ENCODE data around the gene TRAPPC10. TPM values are rescaled to one million over a fixed set of nuclear protein-coding genes. Genes with fewer than 3 reads are reported as not detected.

The TRAPPC10 gene
- total RNA-seq, 1 donor from 2014 or later, result 44.4 TPM

DNA sequence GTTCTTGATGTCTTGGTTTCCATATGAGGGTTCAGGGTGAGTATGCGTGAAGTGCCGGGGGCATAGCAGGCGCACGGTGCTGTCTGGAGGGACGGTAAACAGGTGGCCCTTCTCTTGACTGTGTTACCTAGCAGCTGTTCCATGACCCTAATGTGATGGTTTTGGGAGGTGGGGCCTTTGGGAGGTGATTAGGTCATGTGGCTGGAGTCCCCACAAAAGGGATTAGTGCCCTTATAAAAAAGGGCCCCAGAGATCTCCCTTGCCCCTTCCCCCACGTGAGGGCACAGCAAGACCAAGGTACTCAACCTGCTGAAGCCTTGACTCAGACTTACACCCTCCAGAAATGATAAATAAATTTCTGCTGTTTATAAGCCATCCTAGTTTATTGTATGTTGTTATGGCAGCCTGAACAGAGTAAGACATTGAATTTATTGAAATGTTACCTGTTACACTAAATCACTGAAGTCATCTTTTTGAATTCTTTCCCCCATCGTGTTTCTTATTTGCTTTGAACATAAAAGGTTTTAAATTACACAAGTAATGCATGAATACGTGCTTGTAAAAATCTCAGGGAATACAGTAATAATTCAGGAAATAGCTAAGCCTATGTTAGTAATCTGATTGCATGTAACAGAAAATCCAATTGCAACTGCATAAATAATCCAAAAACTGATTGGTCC is 15.6 kb downstream of the TRAPPC10 start:
- no peak for DNase-seq (ENCODE audit: low spot score)

GRCh38 chr21:44028287-44028659 is 16.2 kb downstream of the TRAPPC10 start:
- DNase-seq (ENCODE audit: low spot score), result no peak

GRCh38 chr21:44029460-44030087 is 17.5 kb downstream of the TRAPPC10 start:
- DNase-seq (ENCODE audit: low spot score), result peak; percentile 26

GRCh38 chr21:44035244-44035643 is 23.1 kb downstream of the TRAPPC10 start:
- no peak for DNase-seq (ENCODE audit: low spot score)

DNA sequence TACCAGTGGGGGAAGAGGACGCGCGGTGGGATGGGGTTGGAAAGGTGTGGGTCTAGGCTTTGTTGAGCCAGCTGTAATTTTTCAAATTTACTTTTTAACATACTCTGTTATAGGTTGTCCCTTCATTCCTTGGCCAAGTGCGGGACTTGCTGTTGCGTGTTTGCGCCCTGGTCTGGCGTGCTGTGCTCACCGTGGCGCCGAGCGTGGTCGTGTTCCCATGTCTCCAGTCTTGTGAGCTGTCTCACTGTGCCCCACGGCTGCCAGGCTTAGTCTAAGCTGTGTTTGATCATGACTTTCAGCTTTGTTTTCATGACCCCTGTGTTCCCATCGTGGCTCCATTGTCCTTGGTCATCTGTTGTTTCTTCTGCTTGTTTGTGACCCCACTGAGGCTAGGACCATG is 26.0 kb downstream of the TRAPPC10 start:
- peak; percentile 69 for DNase-seq (ENCODE audit: low spot score)

- no peak for DNase-seq (ENCODE audit: low spot score)
These were observed 27.7 kb downstream of the TRAPPC10 start for GRCh38 chr21:44039828-44040227.

- DNase-seq (ENCODE audit: low spot score), result peak; percentile 41
These were observed 31.5 kb downstream of the TRAPPC10 start for GRCh38 chr21:44043613-44044012.

GRCh38 chr21:44046734-44047133 is 34.6 kb downstream of the TRAPPC10 start:
- DNase-seq (ENCODE audit: low spot score), result peak; percentile 45

DNA sequence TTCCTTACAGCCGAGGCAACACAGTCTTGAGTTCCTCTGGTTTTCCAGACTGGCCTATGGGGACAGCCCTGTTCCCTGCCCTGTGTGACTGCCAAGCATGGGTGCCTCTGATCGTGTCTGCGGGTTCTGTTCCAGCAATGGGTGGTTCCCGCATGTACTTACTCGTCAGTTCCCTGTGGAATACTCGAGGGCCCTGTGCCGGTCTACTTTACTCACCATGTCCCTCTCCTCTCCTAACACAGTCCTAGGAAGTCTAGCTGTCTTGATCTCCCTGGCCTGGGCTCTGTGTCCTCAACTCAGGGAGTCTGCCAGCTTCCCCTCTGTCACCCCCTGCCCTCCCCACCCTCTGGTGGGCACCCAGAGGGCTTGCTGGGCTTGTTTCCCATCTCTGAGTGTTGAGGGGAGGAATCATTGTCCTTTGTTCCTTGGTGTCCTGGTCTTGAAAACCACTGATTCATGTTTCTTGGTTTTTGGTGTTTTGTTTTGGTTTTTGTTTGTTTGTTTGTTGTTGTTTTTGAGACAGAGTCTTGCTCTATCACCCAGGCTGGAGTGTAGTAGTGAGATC is 36.0 kb downstream of the TRAPPC10 start:
- DNase-seq (ENCODE audit: low spot score), result peak; percentile 57

DNA sequence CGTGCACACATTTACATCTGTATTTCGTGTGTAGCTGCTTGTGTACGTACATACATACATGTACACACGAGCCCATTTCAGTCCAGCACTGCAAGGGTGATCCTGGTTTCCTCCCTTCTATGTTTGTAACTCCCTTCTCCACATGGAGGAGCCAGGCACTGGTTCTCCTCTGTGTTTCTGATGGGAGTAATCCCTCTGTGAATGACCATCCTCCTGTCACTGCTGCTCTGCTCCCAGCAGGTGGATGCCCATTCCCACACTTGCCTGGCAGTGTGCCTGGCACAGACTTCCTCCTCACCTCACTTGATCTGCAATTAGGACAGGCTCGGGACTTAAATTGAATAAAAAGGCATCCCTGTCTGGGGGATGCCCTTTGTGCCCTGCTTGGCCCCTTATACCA is 37.1 kb downstream of the TRAPPC10 start:
- no peak for DNase-seq (ENCODE audit: low spot score)

- peak; percentile 86 for DNase-seq (ENCODE audit: low spot score)
These were observed 37.5 kb downstream of the TRAPPC10 start for GRCh38 chr21:44049606-44050005.

- DNase-seq (ENCODE audit: low spot score), result peak; percentile 53
These were observed 38.2 kb downstream of the TRAPPC10 start for GRCh38 chr21:44050276-44050675.

GRCh38 chr21:44051462-44051941 is 39.4 kb downstream of the TRAPPC10 start:
- peak; percentile 60 for DNase-seq (ENCODE audit: low spot score)

DNA sequence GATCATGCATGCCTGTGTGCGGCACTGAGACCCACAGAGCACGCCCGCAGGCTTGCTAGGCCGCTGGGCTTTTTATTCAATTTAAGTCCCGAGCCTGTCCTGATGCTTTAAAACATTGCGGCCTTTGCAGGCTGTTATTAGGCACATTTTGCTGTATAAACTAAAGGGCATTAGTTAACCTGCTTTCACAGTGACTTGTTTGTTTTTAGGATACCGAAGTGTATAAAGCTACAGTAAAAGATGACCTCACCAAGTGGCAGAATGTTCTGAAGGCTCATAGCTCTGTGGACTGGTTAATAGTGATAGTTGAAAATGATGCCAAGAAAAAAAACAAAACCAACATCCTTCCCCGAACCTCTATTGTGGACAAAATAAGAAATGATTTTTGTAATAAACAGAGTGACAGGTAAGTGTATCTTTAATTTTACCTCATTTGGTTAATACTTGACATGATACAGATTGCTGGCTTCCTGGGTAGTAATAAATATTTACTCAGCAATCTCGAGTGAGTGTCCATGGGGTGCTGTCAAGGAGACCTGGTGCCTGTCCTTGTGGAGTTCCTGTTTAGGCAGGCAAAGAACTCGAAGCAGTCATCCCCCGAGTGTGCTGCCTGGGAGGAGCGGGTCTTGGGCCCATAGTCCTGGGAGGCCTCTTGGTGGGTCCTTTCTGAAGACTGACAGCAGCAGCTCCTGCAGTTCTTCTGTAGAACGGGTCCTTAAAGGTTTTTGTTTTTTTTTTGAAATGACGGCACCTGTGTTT is 40.1 kb downstream of the TRAPPC10 start:
- peak; percentile 14 for DNase-seq (ENCODE audit: low spot score)

DNA sequence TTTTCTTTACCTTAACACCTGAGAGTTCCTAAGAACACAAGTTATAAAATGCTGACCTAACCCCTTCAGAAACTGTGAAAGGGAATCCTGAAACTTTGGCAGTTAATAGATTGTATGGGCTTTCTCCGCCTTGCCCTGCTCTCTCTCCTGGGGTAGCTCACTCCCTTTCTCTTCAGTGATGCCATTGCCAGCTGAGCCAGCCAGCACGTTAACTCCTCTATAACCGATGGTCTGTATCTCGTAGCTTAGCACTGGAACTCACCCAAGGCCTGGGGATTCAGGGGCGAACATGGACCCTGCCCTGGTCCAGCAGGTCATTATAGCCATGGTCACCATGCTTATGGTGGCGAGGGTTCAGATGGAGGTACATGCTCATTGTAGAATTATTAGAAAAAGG is 40.7 kb downstream of the TRAPPC10 start:
- DNase-seq (ENCODE audit: low spot score), result peak; percentile 9

DNA sequence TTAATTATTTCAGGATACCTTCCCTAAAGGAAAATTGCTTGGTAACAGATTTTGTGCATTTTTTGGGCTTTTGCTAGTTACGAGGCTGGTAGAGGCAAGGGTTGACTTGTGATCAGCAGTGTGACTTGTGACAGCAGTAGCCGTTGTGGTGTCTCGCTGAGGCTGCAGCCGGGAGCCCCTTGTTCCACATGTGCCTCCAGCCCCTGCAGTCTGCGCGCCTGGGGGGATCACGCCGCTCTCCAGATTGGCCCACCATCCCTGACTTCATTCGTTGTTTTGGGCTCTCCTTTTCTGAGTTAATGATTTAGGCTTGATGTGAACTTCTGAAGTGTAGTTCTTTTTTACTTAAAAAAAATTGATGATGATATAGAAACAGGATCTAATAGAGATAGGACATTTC is 41.5 kb downstream of the TRAPPC10 start:
- peak; percentile 45 for DNase-seq (ENCODE audit: low spot score)

DNA sequence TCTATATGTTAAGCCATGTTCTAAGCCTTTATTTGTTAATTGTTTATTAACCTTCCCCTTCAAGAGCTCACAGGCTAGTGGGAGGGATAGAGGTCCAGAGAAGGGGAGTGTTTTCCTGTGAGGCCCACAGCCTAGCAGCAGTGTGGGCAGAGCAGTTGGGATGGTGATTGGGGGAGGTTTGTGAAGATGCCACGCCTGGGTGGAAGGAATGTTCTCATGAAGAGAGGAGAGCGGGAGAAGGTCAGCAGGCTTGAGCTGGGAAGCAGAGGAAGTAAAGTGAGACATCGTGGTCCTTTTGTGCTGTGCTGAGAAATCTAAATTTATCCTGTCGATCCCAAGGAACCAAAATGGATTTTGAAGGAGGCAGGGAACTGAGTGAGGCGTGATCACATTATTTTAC is 42.6 kb downstream of the TRAPPC10 start:
- no peak for DNase-seq (ENCODE audit: low spot score)

- DNase-seq (ENCODE audit: low spot score), result no peak
These were observed 44.9 kb downstream of the TRAPPC10 start for GRCh38 chr21:44057055-44057454.

DNA sequence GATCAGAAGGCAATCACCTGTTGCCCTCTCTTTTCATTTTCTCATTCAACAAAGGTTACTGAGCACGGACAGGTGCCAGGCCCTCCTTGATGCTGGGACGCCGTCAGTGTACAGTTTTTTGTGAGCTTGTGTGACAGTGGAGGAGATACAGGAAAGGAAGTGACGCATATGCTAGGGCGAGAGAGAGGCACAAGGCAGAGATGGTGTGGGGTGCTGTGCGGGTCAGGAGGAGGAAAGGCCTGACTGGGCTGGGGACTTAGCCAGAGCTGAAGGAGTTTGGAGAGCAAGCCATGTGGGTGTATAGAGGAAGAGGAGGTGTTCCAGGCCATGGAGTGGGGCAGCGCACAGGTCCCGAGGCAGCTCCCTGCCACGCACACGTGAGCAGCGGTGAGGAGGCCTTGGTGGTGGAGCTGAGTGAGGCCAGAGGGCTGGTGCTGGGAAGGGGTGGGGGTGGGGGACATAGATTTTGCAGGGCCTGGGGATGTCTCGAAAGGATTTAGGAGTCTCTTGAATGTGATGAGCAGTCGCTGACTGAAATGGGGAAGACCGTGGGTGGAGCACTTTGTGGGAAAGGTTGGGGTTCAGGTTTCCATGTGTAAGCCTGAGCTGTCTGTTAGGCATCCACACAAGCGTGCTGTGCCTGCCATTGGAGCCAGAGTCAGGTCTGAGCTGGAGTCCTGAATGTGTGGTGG is 46.0 kb downstream of the TRAPPC10 start:
- DNase-seq (ENCODE audit: low spot score), result peak; percentile 67

DNA sequence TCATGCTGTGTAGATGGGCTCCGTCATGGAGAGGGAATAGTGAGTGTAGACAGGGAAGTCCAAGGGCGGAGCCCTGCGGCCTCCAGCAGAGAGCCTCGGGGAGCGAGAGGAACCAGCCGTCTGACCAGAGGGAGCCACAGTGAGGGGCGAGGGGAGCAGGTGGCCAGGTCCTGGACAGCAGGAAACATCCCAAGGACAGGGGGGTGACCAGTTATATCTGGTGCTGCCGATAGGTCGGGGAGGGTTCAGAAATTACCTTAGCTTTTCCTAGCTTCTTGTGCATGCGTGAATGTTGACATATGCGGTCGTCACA is 46.5 kb downstream of the TRAPPC10 start:
- peak; percentile 64 for DNase-seq (ENCODE audit: low spot score)

DNA sequence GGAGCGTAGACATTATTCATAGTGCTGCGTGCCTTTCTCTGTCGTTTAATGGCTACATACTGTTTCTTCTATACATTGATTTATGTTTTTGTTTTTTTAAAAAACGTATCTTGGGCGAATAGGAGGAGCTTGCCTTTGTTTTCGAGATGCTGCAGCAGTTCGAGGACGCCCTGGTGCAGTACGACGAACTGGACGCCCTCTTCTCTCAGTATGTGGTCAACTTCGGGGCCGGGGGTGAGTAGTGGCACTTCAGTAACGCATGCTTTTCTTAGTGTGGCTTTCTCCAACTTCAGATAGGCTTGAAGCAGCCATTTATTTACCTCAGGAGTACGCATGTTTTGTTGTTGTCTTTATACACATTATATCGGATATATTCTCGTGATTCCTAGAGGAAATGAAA is 46.9 kb downstream of the TRAPPC10 start:
- DNase-seq (ENCODE audit: low spot score), result peak; percentile 51

Measured in mesenteric fat pad (tissue), 1 donor.